C4-2B (cell line): ENCODE data around the gene NFS1.

Experiments
- ZFX ChIP-seq: fragments of 450-650 bp; IDR thresholded peaks from 2 replicates; pipeline ENCODE4 v1.6.1; 2017
- TF ChIP-seq, protein P1 (sequence below): fragments of 450-650 bp; conservative IDR thresholded peaks from 2 replicates; pipeline ENCODE4 v1.5.1; 2017; ENCODE audit warnings: mild to moderate bottlenecking

DNA sequence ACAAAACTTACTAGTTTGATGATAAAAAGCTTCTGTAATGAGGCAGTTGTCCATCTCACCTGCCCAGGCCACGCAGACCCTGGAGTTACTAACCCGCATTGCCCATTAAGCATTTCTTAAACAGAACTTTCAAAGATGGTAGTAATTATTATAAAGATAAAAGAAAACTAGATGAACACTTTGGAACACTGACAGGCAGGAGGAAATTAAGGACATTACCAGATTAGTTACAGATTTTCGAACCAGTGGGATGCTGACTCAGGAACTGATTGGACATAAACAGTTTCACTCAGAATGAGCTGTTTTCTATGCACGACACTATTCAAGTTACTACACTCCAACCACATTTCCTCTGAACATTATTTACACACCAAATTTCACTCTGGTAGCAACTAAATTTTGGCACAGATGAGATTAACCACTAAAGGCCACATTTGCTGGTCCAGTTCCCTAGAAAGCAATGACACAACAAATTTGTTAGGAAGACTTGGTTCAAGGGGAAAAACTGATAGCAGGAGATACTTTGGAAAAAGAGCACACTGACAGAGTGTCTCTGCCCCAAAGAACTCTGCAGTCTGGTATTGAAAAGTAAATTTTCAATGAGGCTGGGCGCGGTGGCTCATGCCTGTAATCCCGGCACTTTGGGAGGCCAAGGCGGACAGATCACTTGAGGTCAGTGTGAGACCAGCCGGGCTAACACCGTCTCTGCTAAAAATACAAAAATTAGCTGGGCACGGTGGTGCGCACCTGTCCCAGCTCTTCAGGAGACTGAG, 3.1 kb upstream of the NFS1 start:
- TF ChIP-seq, protein P1, sequence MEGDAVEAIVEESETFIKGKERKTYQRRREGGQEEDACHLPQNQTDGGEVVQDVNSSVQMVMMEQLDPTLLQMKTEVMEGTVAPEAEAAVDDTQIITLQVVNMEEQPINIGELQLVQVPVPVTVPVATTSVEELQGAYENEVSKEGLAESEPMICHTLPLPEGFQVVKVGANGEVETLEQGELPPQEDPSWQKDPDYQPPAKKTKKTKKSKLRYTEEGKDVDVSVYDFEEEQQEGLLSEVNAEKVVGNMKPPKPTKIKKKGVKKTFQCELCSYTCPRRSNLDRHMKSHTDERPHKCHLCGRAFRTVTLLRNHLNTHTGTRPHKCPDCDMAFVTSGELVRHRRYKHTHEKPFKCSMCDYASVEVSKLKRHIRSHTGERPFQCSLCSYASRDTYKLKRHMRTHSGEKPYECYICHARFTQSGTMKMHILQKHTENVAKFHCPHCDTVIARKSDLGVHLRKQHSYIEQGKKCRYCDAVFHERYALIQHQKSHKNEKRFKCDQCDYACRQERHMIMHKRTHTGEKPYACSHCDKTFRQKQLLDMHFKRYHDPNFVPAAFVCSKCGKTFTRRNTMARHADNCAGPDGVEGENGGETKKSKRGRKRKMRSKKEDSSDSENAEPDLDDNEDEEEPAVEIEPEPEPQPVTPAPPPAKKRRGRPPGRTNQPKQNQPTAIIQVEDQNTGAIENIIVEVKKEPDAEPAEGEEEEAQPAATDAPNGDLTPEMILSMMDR = no peak
- no peak for TF ChIP-seq ZFX
